OCI-LY3 (cell line): ENCODE data around the gene LYSET.

Source experiments
- CTCF ChIP-seq: fragments of 200-600, 300-600 bp; sonication (generic); IDR thresholded peaks from 2 replicates; pipeline ENCODE4 v1.5.1; 2014; ENCODE audit warnings: antibody characterized with exemption, low read length, low read depth
- EZH2phosphoT487 ChIP-seq: fragments of 200-600 bp; shearing (Covaris generic); IDR thresholded peaks from 2 replicates; pipeline ENCODE4 v1.6.1; 2018; ENCODE audit warnings: antibody characterized with exemption, mixed run types, low read depth

DNA sequence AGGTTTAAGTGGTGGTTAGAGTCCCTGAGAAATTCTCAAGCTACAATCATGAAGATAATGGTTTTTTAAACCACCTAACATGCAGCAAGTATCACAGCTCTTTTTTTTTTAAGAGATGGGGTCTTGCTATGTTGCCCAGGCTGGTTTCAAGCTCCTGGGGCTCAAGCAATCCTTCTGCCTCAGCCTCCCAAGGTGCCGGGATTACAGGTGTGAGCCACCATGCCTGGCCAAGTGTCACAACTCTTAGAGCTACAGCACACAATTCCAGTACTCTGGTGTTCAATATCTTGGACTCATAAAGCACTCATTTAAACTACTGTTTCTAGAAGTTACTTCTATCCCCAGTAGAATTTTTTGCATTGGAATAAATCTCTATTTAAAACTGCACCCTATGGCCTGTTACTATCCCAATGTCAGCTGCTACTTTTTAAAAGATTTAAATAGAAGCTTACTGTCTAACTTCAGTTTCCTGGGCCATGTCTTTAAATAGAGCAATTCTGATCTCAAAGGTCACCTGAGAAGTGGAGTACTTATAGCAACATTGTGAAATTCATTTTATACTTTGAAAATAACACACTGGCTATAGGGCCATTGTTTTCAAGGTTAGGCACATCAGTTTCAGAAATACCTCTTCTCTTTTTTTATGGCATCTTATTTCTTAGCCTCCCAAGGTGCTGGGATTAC lies 10.3 kb downstream of the LYSET start:
- TF ChIP-seq CTCF (no peak), EZH2phosphoT487 (no peak)
